ENCODE data around the gene TMEM8B.

The TMEM8B gene

GRCh38 chr9:35852267-35852815 is 23.3 kb downstream of the TMEM8B start:
- no peak for DNase-seq (ENCODE audit: extremely low read depth, low read depth)
- no peak for TF ChIP-seq CTCF (IDR thresholded peaks at IDR 0.05; ENCODE audit: low read depth, low read length)

- no peak for DNase-seq (ENCODE audit: extremely low read depth, low read depth)
- TF ChIP-seq CTCF (IDR thresholded peaks at IDR 0.05; ENCODE audit: low read depth, low read length): no peak
Measured at GRCh38 chr9:35852876-35853865, 24.1 kb downstream of the TMEM8B start.

- TF ChIP-seq CTCF (IDR thresholded peaks at IDR 0.05; ENCODE audit: low read depth, low read length): no peak
- DNase-seq (ENCODE audit: extremely low read depth, low read depth): no peak
Measured at GRCh38 chr9:35854091-35854762, 25.2 kb downstream of the TMEM8B start.

- no peak for DNase-seq (ENCODE audit: extremely low read depth, low read depth)
- no peak for TF ChIP-seq CTCF (IDR thresholded peaks at IDR 0.05; ENCODE audit: low read depth, low read length)
Measured at GRCh38 chr9:35856206-35856605, 27.2 kb downstream of the TMEM8B start.

- DNase-seq (ENCODE audit: extremely low read depth, low read depth): no peak
- TF ChIP-seq CTCF (IDR thresholded peaks at IDR 0.05; ENCODE audit: low read depth, low read length): no peak
Measured at GRCh38 chr9:35856882-35857281, 27.9 kb downstream of the TMEM8B start.

- TF ChIP-seq CTCF (IDR thresholded peaks at IDR 0.05; ENCODE audit: low read depth, low read length): no peak
- no peak for DNase-seq (ENCODE audit: extremely low read depth, low read depth)
Measured at GRCh38 chr9:35858458-35858857, 29.4 kb downstream of the TMEM8B start.

All from AG09319 (cell line).